H1 (cell line): ENCODE measurements around the gene AMBP. TPM values are rescaled to one million over a fixed set of nuclear protein-coding genes. Genes with fewer than 3 reads are reported as not detected.

Experiments used
- CTCF ChIA-PET: fragments of 300-600 bp; sonication (Branson Sonifier 250); formaldehyde crosslinking; loops from one replicate; lab custom pipeline; 2021; ENCODE audit not compliant: partially characterized antibody; lab: Charles Lee
- POLR2A ChIA-PET: fragments of 300-600 bp; sonication (Branson Sonifier 250); formaldehyde crosslinking; loops from one replicate; lab custom pipeline; 2021; ENCODE audit warnings: inconsistent platforms; ENCODE audit not compliant: partially characterized antibody; lab: Charles Lee
- DNase-seq, 2 experiments: peaks; one replicate each; pipeline versions ENCODE4 v3.0.0 to v3.0.0-alpha.2; 2010 to 2022; ENCODE audit warnings: low spot score in 2 of 2, low read depth in 1 of 2, mixed read lengths in 1 of 2
- FAIRE-seq: peaks from 2 replicates; lab custom pipeline; 2011; peaks lifted over from hg19 to GRCh38; lab: Jason Lieb, UNC
- H2AFZ ChIP-seq: 2 replicates; pipeline ENCODE4 v1.8.1; 2012; ENCODE audit warnings: low read length, inconsistent platforms
- H2AK5ac ChIP-seq: 2 replicates; pipeline ENCODE4 v1.6.1; 2013; ENCODE audit warnings: low read depth, low read length
- H2BK120ac ChIP-seq: replicated peaks from 2 replicates; pipeline ENCODE3; 2013; ENCODE audit warnings: low read depth, low read length, inconsistent platforms
- H2BK12ac ChIP-seq: 2 replicates; pipeline ENCODE4 v1.6.1; 2013; ENCODE audit warnings: low read depth, low read length
- H2BK15ac ChIP-seq: 2 replicates; pipeline ENCODE4 v1.6.1; 2013; ENCODE audit warnings: low read length
- H2BK20ac ChIP-seq: 2 replicates; pipeline ENCODE4 v1.6.1; 2013; ENCODE audit warnings: low read length
- H2BK5ac ChIP-seq: 2 replicates; pipeline ENCODE4 v1.6.1; 2013; ENCODE audit warnings: low read depth, low read length
- H3K14ac ChIP-seq: 2 replicates; pipeline ENCODE4 v1.6.1; 2013; ENCODE audit warnings: inconsistent platforms; ENCODE audit not compliant: insufficient read length
- H3K18ac ChIP-seq: 2 replicates; pipeline ENCODE4 v1.6.1; 2013; ENCODE audit warnings: low read length; ENCODE audit errors: extremely low read depth
- H3K23ac ChIP-seq: 2 replicates; pipeline ENCODE4 v1.6.1; 2013; ENCODE audit warnings: inconsistent platforms; ENCODE audit not compliant: insufficient read length
- H3K23me2 ChIP-seq: 2 replicates; pipeline ENCODE4 v1.6.1; 2013; ENCODE audit warnings: low read depth, low read length
- H3K27ac ChIP-seq: 2 replicates; pipeline ENCODE4 v1.6.1; 2011; ENCODE audit warnings: low read depth, low read length, inconsistent platforms
- H3K27me3 ChIP-seq, 4 experiments: replicated peaks in 1 of 4; 1 replicate in 1 of 4; 2 replicates in 3 of 4; pipeline versions ENCODE4 v1.6.1 to v1.8.1; 2011 to 2013; ENCODE audit warnings: low read length in 3 of 4, mild to moderate bottlenecking in 3 of 4, inconsistent platforms in 2 of 4, mixed read lengths in 2 of 4, moderate library complexity in 1 of 4; ENCODE audit not compliant: control insufficient read depth in 3 of 4, insufficient read depth in 3 of 4; ENCODE audit errors: extremely low read depth in 1 of 4
- H3K36me3 ChIP-seq, 4 experiments: 2 replicates each; pipeline versions ENCODE4 v1.6.1 to v1.8.1; 2011 to 2013; ENCODE audit warnings: mild to moderate bottlenecking in 4 of 4, low read length in 3 of 4, moderate library complexity in 2 of 4, control low read depth in 1 of 4, inconsistent platforms in 1 of 4; ENCODE audit not compliant: insufficient read depth in 4 of 4, control insufficient read depth in 2 of 4
- H3K4ac ChIP-seq: replicated peaks from 2 replicates; pipeline ENCODE3; 2013; ENCODE audit warnings: low read length, low read depth, mixed read lengths, inconsistent platforms; ENCODE audit not compliant: insufficient read length
- H3K4me1 ChIP-seq, 4 experiments: replicated peaks in 1 of 4; 1 replicate in 1 of 4; 2 replicates in 3 of 4; pipeline versions ENCODE4 v1.6.1 to v1.8.1; 2011 to 2013; ENCODE audit warnings: low read length in 3 of 4, inconsistent platforms in 2 of 4, mixed read lengths in 1 of 4; ENCODE audit not compliant: insufficient read depth in 4 of 4, control insufficient read depth in 3 of 4
- H3K4me2 ChIP-seq, 2 experiments: 2 replicates each; pipeline versions ENCODE4 v1.6.1 to v1.8.1; 2011 to 2013; ENCODE audit warnings: low read depth in 2 of 2, low read length in 2 of 2, control low read depth in 1 of 2, inconsistent platforms in 1 of 2, mild to moderate bottlenecking in 1 of 2; ENCODE audit not compliant: insufficient read depth in 1 of 2
- H3K4me3 ChIP-seq, 4 experiments: fragments of 200-600, 300-600 bp in 1 of 4; sonication (generic), shearing (Covaris generic), sonication (Bioruptor Twin) in 1 of 4; 2 replicates each; pipeline versions ENCODE4 v1.5.1 to v1.8.1; 2011 to 2016; ENCODE audit warnings: low read length in 4 of 4, low read depth in 3 of 4, control low read depth in 2 of 4, inconsistent platforms in 2 of 4, mild to moderate bottlenecking in 2 of 4, mixed read lengths in 1 of 4, moderate library complexity in 1 of 4; ENCODE audit not compliant: insufficient read depth in 2 of 4; ENCODE audit errors: extremely low read depth in 1 of 4
- H3K56ac ChIP-seq: replicated peaks from 2 replicates; pipeline ENCODE3; 2013; ENCODE audit warnings: low read depth, mild to moderate bottlenecking, mixed read lengths, low read length, inconsistent platforms; ENCODE audit not compliant: insufficient read length
- H3K79me1 ChIP-seq: 2 replicates; pipeline ENCODE4 v1.6.1; 2013; ENCODE audit warnings: low read depth, low read length, control low read depth
- H3K79me2 ChIP-seq, 2 experiments: 2 replicates each; pipeline versions ENCODE4 v1.6.1 to v1.8.1; 2012 to 2013; ENCODE audit warnings: low read length in 2 of 2, mild to moderate bottlenecking in 2 of 2, inconsistent platforms in 1 of 2; ENCODE audit not compliant: insufficient read depth in 2 of 2, control insufficient read depth in 1 of 2
- H3K9ac ChIP-seq, 4 experiments: replicated peaks in 1 of 4; 1 replicate in 1 of 4; 2 replicates in 3 of 4; pipeline versions ENCODE4 v1.6.1 to v1.8.1; 2011 to 2013; ENCODE audit warnings: low read depth in 3 of 4, low read length in 3 of 4, control low read depth in 2 of 4, mild to moderate bottlenecking in 2 of 4, moderate library complexity in 2 of 4, inconsistent platforms in 1 of 4; ENCODE audit errors: extremely low read depth in 1 of 4
- H3K9me3 ChIP-seq, 2 experiments: 2 replicates each; pipeline versions ENCODE4 v1.6.1 to v1.8.1; 2012 to 2013; ENCODE audit warnings: mild to moderate bottlenecking in 2 of 2, moderate library complexity in 2 of 2, control low read depth in 1 of 2, inconsistent platforms in 1 of 2, low read depth in 1 of 2, low read length in 1 of 2, mixed read lengths in 1 of 2; ENCODE audit not compliant: insufficient read depth in 2 of 2
- H4K20me1 ChIP-seq, 2 experiments: replicated peaks in 1 of 2; 2 replicates each; pipeline versions ENCODE3 to v1.8.1; 2011 to 2013; ENCODE audit warnings: inconsistent platforms in 2 of 2, low read length in 2 of 2, mild to moderate bottlenecking in 1 of 2; ENCODE audit not compliant: insufficient read depth in 2 of 2, control insufficient read depth in 1 of 2
- H4K5ac ChIP-seq: 2 replicates; pipeline ENCODE4 v1.6.1; 2013; ENCODE audit warnings: low read length, low read depth, mixed read lengths, inconsistent platforms; ENCODE audit not compliant: insufficient read length
- H4K8ac ChIP-seq: 2 replicates; pipeline ENCODE4 v1.8.0; 2013; ENCODE audit warnings: mild to moderate bottlenecking, moderate library complexity, low read length, inconsistent platforms; ENCODE audit not compliant: insufficient read depth; ENCODE audit errors: extremely low read depth
- H4K91ac ChIP-seq: replicated peaks from 2 replicates; pipeline ENCODE3; 2013; ENCODE audit warnings: low read length, mixed read lengths, inconsistent platforms; ENCODE audit not compliant: insufficient read length
- ATF3 ChIP-seq: IDR thresholded peaks from 2 replicates; pipeline ENCODE4 v1.6.1; 2011; ENCODE audit warnings: low read depth, mild to moderate bottlenecking, low read length; ENCODE audit not compliant: insufficient read depth
- BACH1 ChIP-seq: IDR thresholded peaks from 2 replicates; pipeline ENCODE4 v1.6.1; 2012; ENCODE audit warnings: low read length, improper control_type of control experiment
- CTBP2 ChIP-seq: IDR thresholded peaks from 2 replicates; pipeline ENCODE4 v1.7.0; 2011; ENCODE audit warnings: borderline replicate concordance, mild to moderate bottlenecking, moderate library complexity, mixed read lengths, low read length; ENCODE audit not compliant: insufficient read depth, insufficient read length
- JUND ChIP-seq: IDR thresholded peaks from 2 replicates; pipeline ENCODE4 v1.6.1; 2011; ENCODE audit warnings: mild to moderate bottlenecking, improper control_type of control experiment, low read length
- MAX ChIP-seq: IDR thresholded peaks from 2 replicates; pipeline ENCODE4 v1.6.1; 2012; ENCODE audit warnings: inconsistent platforms
- PHF8 ChIP-seq: fragments of 200-600 bp; sonication (generic); conservative IDR thresholded peaks from 2 replicates; pipeline ENCODE4 v1.7.1; 2012; ENCODE audit warnings: low read depth, mild to moderate bottlenecking, inconsistent platforms, low read length, moderate library complexity
- POLR2A ChIP-seq, 2 experiments: IDR thresholded peaks; 1 replicate in 1 of 2; 2 replicates in 1 of 2; pipeline ENCODE4 v1.6.1; 2011; ENCODE audit warnings: low read depth in 2 of 2, low read length in 2 of 2, mild to moderate bottlenecking in 2 of 2; ENCODE audit errors: control extremely low read depth in 1 of 2
- POU5F1 ChIP-seq: IDR thresholded peaks from 2 replicates; pipeline ENCODE4 v1.6.1; 2011; ENCODE audit warnings: low read depth, mild to moderate bottlenecking, low read length, moderate library complexity
- SAP30 ChIP-seq: fragments of 300-600 bp; sonication (generic); IDR thresholded peaks from 2 replicates; pipeline ENCODE4 v1.7.1; 2012; ENCODE audit warnings: low read length, moderate library complexity, mild to moderate bottlenecking, inconsistent platforms; ENCODE audit not compliant: insufficient read depth, insufficient replicate concordance
- SRF ChIP-seq: IDR thresholded peaks from 2 replicates; pipeline ENCODE4 v1.6.1; 2011; ENCODE audit warnings: mild to moderate bottlenecking, low read depth, low read length, moderate library complexity
- TEAD4 ChIP-seq: IDR thresholded peaks from 2 replicates; pipeline ENCODE4 v1.6.1; 2012; ENCODE audit warnings: low read depth, low read length, inconsistent platforms, mixed read lengths
- WGBS, 2 experiments: shearing (Covaris generic) in 1 of 2; methylation state at CpG; one replicate each; pipeline versions ENCODE4 v1.1.6 to v1.1.7; 2013 to 2015; ENCODE audit warnings: low lambda C conversion rate in 2 of 2, mixed read lengths in 2 of 2, inconsistent platforms in 1 of 2, low coverage in 1 of 2, missing lambda C conversion rate in 1 of 2; ENCODE audit not compliant: insufficient replicate concordance in 2 of 2, insufficient coverage in 1 of 2, insufficient read length in 1 of 2; ENCODE audit errors: extremely low coverage in 1 of 2, missing lambda C conversion rate in 1 of 2; 5-methylcytosine and 5-hydroxymethylcytosine counted together
- polyA plus RNA-seq, 7 experiments: library from polyadenylated mRNA; depleted of rRNA in 3 of 7; stranded (reverse) in 5 of 7; unstranded in 2 of 7; fragments of >200 nt in 5 of 7; fragments of 200-250 nt in 2 of 7; gene quantifications; 1 replicate in 5 of 7; 2 replicates in 1 of 7; 4 replicates in 1 of 7; pipeline versions ENCODE4 v1.2.1 to v1.2.3, GENCODE V29; 2011 to 2013; ENCODE audit warnings: missing spikeins in 2 of 7, mixed read lengths in 2 of 7
- total RNA-seq: library from RNA; stranded (reverse); fragmentation: NEBNext Ultra II Directional; extraction: Animal tissue kit (Norgen Biotek cat#: 25700); gene quantifications from 2 replicates; pipeline ENCODE4 v1.2.1, GENCODE V29; 2021

Gene AMBP
- total and polyA plus RNA-seq, 2 of the 8 experiments (the other 6 are each of a cell fraction or from before 2014, with no cell fraction given): 3.0 to 4.0 TPM

DNA sequence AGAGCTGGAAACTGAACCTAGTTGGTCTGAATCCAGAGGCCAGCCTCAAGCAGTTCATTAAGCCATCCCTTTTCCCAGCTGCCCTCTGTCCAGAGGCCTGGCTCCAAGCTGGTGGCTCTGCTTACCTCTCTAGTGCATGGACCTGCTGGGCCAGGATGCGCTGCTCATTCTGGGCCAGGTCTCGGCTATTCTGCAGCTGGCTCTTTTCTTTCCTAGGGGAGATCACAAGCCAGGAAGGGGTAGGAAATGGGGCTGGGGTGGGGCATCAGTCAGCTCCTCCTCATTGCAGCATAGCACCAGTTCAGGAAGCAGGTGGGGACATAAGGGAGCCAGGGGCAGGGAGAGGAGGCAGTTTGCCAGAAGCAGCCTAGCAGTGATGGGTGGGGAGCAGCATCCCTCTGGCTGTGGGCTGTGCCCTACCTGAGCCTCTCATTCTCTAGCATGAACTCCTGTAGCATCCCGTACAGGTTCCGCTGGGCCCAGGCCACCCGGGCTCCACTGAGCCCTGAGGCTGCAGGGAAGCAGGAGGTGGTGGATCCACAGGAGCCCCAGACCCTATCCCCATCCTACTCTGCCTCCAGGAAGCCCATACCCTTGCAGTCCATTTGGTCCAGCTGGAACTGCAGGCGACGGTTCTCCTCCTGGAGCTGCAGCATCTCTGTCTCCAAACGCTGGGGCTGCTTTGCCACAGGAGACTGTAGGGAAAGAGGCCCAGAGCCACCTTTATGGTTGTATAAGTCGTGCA, 15.8 kb upstream of the AMBP start:
- H4K5ac ChIP-seq: no peak overlapping the region
- H3K4me2 ChIP-seq: no peak overlapping the region
- H3K36me3 ChIP-seq: no peaks in the 10 kb centered on the region
- H2BK20ac ChIP-seq: no peak overlapping the region
- H3K27me3 ChIP-seq: peaks cover under 1 to 15% (median 7%) of the 10 kb centered on the region in 4 experiments; a peak in 6 of 7 replicates
- ChIA-PET CTCF (interaction anchor here (0.5 to 5.9 kb wide), 9 partner anchors 12 to 199 kb away, joined by 3 to 144 read pairs (median 4); partner anchors contain the start of gene AMBP), POLR2A (interaction anchor here (1.0 to 1.8 kb wide), 2 partner anchors 10 to 292 kb away, joined by 4 to 6 read pairs; no protein-coding TSS in a partner anchor)
- H3K4me1 ChIP-seq: peaks cover 0 to 6% (median 3%) of the 10 kb centered on the region in 4 experiments; a peak in 6 of 7 replicates
- H2BK5ac ChIP-seq: no peak overlapping the region
- no peaks in the 10 kb centered on the region for H4K20me1 ChIP-seq
- H3K79me1 ChIP-seq: no peaks in the 10 kb centered on the region
- no peak overlapping the region for H3K23ac ChIP-seq
- no peak overlapping the region for H3K56ac ChIP-seq
- no peak overlapping the region for H2BK15ac ChIP-seq
- H3K79me2 ChIP-seq: no peaks in the 10 kb centered on the region
- H2BK12ac ChIP-seq: no peak overlapping the region
- H3K18ac ChIP-seq: no peak overlapping the region
- H3K9me3 ChIP-seq: no peaks in the 10 kb centered on the region
- H2AK5ac ChIP-seq: no peak overlapping the region
- no peak overlapping the region for H3K27ac ChIP-seq
- H3K14ac ChIP-seq: no peak overlapping the region
- no peak overlapping the region for H3K4ac ChIP-seq
- H2AFZ ChIP-seq: no peak overlapping the region
- DNase-seq (no peak), FAIRE-seq (no peak)
- no peak overlapping the region for H4K91ac ChIP-seq
- peaks cover 3% of the 10 kb centered on the region; the same call in 1 of the 2 replicates for H3K23me2 ChIP-seq
- H3K4me3 ChIP-seq: no peak overlapping the region
- no peak overlapping the region for H2BK120ac ChIP-seq
- no peak overlapping the region for H3K9ac ChIP-seq
- H4K8ac ChIP-seq: no peak overlapping the region
- 87% methylated on average over 9 of the region's 9 CpGs; no CpG with 5 or more reads in 1 of the 2 experiments for WGBS, 2 experiments
- TF ChIP-seq POU5F1 (no peak), SRF (no peak), JUND (no peak), PHF8 (no peak), ATF3 (no peak), POLR2A (IDR thresholded peaks at IDR 0.05; ENCODE audit: control extremely low read depth in 1 of 2, low read depth in 2 of 2, low read length in 2 of 2) (no peak), MAX (no peak), BACH1 (no peak), TEAD4 (no peak), CTBP2 (no peak), SAP30 (no peak)
